Left lobe of liver (tissue), 2 donors: ENCODE data around the gene TMEM217. TPM values are rescaled to one million over a fixed set of nuclear protein-coding genes. Genes with fewer than 3 reads are reported as not detected.
A peak's percentile ranks its signal among the peaks of the same experiment; 100 is the strongest.

Experiments
- ATAC-seq: fragments of 200-7000 bp; cut with Tn5 transposase; one replicate; pipeline ENCODE4 v1.9.1; 2020; ENCODE audit warnings: mild to moderate bottlenecking, moderate library complexity
- DNase-seq: peaks from one replicate; pipeline ENCODE4 v3.0.0-alpha.2; 2020; ENCODE audit warnings: low spot score
- total RNA-seq: library from RNA; stranded (reverse); gene quantifications from one replicate; pipeline ENCODE4 v1.2.1, GENCODE V29; 2021
- donor health status: DM: no; HTN: no; CAD: no; lungs with moderate emphysema.
- donor health status: DM: no; HTN: yes; CAD: no.

The TMEM217 gene
- total RNA-seq, 1 donor from 2014 or later, result not detected

DNA sequence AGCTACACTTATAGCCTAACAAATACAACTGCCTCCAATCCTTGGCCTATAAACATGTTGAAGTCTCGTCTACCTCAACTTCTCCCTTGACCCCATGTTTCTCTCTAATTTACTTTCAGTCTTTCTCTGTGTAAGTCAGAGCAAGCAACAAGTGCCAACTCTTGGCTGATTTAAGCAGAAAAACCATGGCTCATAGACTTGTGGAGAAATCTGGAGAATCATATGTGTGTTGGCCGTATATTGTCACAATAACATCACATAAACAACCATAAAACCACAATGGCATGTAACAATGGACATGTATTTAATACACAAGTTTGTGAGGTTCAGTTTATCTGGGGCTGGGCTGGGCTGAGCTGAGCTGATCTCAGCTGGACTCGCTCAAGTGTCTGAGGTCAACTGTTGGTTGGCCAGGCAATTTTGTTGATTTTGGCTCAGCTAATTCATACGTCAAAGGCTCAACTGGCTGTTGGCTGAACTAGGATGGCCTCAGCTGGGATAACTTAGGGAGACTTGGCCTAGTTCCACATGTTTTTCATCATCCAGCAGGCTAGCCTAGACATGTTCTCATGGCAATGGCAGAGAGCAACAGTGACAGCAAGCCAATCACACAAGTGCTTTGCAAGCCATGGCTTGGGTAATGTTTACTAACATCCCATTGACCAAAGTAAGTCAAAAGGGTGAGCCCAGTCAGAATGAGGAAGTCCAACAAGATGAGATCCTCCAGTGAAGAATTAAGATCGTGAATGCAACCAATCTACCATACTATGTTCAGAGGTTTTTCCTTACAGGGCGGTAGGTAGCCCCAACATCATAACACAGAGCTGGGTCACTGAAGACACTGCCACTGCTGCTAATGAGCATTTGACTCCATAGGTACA, 13.3 kb downstream of the TMEM217 start:
- peak; percentile 93 for DNase-seq
- peak; percentile 91 for ATAC-seq

DNA sequence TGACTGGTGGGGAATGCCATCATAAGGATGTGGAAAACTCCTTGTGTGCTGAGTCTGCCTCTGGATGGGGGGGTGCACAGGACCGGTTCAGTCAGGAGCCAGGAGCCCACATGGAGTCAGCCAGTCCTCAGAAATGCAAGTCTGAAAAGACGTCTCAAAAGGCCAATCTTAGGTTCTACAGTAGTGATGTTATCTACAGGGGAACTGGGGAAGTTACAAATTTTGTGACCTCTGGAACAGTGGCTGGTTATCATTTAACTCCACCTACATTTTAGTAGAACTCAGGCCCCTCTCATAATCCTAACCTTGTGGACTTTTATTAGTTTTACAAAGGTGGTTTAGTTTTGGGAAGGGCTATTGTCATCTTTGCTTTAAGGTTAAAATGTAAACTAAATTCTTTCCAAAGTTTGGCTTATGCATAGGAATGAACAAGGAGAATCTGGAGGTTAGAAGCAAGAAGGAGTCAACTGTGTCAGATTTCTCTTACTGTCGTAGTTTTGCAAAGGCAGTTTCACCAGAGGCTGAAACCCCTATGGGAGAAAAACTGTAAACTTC, 14.1 kb downstream of the TMEM217 start:
- ATAC-seq (no peak), DNase-seq (no peak)

- DNase-seq (no peak), ATAC-seq (no peak)
Observed at GRCh38 chr6:37243131-37243815, 14.7 kb downstream of the TMEM217 start.

DNA sequence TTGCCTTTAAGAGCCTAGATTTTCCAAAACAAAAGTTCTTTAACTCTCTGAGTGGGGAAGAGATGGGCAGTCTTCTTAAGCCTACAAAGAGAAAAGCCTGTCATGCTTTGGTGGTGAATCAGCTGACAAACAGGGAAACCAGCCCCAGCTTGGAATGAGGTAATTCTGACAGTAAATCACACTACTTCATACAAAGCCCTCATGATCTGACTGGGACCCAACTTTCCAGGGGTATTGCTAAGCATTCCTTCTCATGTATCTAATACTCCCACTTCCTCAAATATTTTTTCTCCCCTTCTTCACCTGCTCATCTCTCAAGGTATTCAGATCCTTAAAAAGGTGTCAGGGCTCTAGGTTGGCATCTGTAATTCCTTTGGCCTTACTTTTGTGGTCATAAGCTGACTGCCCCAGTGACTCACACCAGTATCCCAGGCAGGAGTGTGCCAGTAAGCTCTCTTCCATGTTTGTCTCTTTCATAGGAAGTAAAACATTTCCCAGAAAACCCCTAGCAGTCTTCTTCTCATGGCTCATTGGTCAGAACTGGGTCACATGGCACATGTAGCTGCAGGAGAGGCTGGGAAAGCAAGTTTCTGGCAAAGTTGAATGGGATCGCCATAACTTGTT, 15.4 kb downstream of the TMEM217 start:
- ATAC-seq, result no peak
- no peak for DNase-seq

- no peak for ATAC-seq
- DNase-seq, result no peak
Observed at GRCh38 chr6:37241775-37242428, 16.0 kb downstream of the TMEM217 start.

DNA sequence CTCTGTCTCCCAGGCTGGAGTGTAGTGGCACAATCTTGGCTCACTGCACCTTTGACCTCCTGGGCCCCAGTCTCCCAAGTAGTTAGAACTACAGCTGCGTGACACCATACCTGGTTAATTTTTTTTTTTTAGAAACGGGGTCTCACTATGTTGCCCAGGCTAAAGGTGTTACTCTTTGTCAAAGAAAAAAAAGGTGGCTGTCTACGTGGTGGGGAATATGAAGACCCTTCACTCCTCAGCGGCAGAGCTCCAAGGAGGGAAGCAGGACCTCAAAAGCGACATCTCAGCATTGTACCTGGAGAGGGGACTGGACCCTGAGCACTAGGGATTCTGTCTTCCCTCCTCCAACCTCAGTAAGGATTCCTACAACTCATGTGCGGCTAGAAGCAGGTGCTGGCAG, 16.8 kb downstream of the TMEM217 start:
- no peak for ATAC-seq
- DNase-seq, result no peak

DNA sequence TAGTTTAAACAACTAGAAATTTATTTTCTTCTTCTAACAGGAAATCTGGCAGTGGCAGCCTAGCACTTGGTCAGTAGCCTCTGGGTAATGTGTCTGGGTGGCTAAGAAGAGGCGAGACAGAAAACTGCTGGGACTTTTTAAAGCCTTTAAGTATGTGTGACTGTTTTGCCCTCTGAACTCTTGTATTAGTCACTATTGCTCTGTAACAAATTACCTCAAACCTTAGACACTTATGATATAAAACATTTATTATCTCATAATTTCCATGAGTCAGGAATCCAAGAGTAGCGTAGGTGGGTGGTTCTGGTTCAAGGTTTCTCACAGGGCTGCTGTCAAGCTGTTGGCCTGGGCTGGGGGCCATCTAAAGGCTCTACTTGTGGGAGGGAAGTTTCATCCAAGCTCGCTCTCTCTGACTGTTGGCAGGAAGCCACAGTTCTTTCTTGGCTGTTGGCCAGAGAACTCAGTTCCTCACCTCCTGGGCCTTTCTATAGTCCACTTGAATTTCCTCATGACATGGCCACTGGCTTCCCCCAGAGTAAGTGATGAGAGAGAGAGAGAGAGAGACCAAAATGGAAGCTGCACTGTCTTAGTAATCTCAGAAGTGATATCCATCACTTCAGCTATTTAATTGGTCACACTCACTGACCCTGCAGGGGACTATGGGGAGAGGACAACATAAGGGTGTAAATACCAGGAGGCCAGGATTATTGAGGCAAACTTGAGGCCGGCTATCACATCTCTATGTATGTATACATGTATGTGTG, 17.8 kb downstream of the TMEM217 start:
- DNase-seq, result peak; percentile 85
- ATAC-seq, result peak; percentile 10

- DNase-seq (no peak), ATAC-seq (no peak)
Observed at GRCh38 chr6:37239526-37239925, 18.4 kb downstream of the TMEM217 start.

GRCh38 chr6:37238381-37238780, 19.6 kb downstream of the TMEM217 start:
- no peak for DNase-seq
- no peak for ATAC-seq

DNA sequence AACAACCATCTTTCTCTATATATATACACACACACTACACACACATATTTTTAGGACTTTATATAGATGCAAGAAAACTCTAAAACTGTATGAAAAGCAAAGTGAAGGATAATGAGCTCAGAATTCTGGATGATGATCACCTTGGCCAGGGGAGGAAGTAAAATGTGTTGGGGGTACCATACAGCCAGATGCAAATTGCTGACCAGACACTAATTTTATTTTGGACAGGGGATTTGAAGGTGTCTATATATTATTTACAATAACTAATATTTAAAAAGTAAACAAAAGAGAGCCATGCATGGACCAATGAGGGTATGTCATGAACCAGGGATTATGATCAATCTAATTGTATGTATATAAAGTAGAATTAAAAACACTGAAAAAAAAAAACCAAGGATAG, 20.2 kb downstream of the TMEM217 start:
- DNase-seq, result no peak
- no peak for ATAC-seq

DNA sequence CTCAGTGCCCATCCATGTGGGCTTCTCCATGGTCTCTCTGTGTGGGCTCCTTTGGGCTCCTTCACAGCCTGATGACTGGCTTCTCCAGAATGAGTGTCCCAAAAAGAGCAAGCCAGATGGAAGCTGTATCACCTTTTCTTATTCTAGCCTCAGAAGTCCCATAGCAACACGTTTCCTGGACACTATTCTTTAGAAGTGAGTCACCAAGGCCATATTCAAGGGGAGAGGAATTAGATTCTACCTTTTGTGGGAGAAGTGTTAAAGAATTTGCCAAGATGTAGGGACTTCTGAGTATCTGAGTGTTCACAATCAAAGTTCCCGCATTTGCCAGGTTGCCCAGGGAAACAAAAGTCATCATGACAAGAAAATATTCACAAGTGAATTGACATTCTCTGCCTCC, 21.0 kb downstream of the TMEM217 start:
- DNase-seq, result no peak
- ATAC-seq, result no peak

DNA sequence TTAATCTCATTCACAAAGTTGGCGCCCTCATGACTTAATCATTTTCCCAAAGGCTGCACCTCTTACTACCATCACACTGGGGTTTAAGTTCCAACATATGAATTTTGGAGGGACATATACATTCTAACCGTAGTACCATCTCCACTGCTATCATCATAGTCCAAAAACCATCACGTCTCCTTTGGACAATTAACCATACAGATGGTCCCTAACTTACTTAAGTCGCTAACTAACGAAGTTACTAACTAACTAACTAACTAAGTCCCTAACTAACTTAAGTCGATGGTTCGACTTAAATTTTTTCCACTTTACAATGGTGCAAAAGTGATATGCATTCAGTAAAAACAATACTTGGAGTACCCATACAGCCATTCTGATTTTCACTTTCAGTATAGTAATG, 24.4 kb downstream of the TMEM217 start:
- ATAC-seq, result no peak

GRCh38 chr6:37232430-37233017, 25.4 kb downstream of the TMEM217 start:
- ATAC-seq (no peak), DNase-seq (no peak)

More for the DNA sequence above, 24.4 kb downstream of the TMEM217 start:
- no peak for DNase-seq

DNA sequence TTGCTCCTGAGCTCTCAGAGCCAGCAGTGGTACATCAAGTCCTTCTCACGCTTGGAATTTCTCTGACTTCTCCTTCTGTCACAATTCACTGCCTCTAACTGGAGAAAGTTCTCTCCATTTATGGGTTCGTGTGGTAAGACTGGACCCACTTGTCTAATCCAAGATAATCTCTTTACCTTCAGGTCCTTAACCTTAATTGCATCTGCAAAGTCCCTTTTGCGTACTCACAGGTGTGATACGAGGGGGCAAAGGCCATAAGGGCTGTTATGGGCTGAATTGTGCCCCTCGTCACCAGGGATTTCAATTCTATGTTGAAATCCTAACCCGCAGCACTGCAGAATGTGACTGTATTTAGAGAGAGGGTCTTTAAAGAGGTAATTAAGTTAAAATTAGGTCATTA, 27.8 kb downstream of the TMEM217 start:
- ATAC-seq (no peak), DNase-seq (no peak)

DNA sequence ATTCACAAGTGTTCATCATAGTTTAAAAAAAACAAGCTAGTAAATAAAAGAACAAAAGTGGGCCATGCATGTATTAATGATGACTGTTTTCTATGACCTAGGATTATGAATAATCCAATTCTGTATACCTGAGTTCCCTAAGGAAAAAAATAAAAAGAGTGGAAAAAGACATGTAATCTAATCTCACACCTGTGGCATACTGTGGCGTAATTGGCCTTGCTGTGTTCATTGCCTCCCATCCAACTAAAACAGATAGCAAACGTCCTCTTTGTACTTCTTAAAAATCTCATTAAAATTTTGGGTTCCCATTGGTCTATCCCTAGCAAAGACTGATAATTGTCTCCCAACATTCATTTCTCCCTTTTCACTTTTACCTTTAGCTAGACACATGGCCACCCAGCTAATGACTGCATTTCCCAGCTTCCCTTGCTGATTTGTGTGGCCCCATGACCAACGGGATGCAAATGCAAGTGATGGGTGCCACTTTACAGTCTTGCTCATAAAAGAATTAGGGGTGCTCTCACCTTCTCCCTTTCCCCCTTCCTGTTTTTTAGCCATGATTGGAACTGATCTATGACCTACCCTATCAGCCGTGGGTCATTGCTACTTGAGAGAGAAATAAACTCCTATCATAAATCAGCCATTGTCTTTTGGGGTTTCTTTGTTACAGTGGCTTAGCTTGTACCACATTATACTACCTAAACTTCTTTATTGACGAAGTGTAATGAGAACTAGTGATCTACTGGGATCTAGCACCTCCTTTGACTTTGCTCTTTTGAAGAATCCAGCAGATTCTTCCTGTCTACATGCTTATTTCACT, 32.4 kb downstream of the TMEM217 start:
- DNase-seq, result no peak
- no peak for ATAC-seq

- no peak for ATAC-seq
- no peak for DNase-seq
Observed at GRCh38 chr6:37222992-37223391, 35.0 kb downstream of the TMEM217 start.

DNA sequence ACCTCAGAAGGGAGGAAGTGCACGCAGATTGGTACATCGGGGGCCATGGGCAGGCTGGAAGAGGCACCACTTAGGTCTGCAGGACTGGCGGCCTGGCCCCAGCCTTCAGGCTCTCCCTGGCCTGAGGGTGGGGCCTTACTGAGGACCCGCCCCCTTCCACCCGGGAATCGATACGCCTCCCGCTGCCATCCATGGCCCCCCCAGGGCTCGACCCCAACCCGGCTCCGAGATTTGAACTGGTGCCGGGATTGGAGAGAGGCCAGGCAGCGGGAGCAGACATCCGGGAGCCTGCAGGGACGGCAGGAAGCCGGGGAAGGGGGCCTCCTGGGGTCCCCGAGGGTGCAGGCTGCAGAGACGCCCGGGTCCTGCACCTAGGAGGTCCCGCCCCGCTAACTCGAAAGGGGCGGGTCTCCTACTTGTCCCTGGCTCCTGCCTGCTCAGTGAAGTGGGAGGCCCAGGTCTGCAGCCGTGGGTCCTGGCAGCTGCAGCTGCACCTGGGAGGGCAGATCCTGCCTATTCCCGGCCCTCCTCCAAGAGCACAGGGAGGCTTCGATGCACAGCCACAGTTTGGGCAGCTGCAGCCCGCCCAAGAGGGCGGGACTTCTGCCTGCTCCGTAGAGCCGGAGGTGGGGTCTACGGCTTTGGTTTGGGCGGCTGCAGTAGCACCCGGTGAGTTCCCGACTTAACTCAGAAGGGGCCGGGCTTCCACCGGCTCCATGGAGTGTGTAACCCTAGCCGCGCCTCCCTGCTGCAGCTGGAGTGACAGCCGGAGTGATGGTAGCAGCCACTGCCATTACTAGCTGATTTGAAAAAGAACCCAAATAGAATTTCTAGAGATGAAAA, 35.6 kb downstream of the TMEM217 start:
- peak; percentile 94 for ATAC-seq
- peak; percentile 89 for DNase-seq

- DNase-seq (no peak), ATAC-seq (no peak)
Observed at GRCh38 chr6:37221585-37222124, 36.3 kb downstream of the TMEM217 start.
